Measurements from ENCODE around the gene NDUFB3.

DNA sequence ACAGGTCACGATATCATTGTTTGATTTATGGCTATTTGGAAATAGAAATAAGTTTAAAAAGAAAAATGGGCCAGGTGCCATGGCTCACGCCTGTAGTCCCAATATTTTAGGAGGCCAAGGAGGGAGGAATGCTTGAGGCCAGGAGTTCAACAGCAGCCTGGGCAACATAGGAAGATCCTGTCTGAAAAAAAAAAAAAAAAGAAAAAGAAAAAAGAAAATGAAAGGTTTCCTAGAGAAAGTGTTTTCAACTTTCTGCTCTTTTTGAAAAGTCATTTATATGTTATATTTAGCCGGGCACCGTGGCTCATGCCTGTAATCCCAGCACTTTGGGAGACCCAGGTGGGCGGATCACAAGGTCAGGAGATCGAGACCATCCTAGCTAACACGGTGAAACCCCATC lies 3.2 kb downstream of the NDUFB3 start:
- TF ChIP-seq MYC (IDR thresholded peaks at IDR 0.05; ENCODE audit: low read depth, low read length) (no peak), CTCF (IDR thresholded peaks at IDR 0.05; ENCODE audit: extremely low read depth in 1 of 2, insufficient read depth in 1 of 2, low read depth in 1 of 2, low read length in 2 of 2) (no peak), POLR2A (IDR thresholded peaks at IDR 0.05; ENCODE audit: low read depth, low read length) (no peak), POLR2AphosphoS5 (IDR thresholded peaks at IDR 0.05; ENCODE audit: insufficient read depth, low read depth, low read length) (no peak), EZH2 (IDR thresholded peaks at IDR 0.05; ENCODE audit: borderline replicate concordance, low read depth, low read length, severe bottlenecking) (no peak)
